Testis (tissue), 2 donors: ENCODE data around the gene HOXB4.

Experiments
- POLR2A ChIP-seq: fragments of 450-650 bp; IDR thresholded peaks from one replicate; pipeline ENCODE4 v1.6.1; 2017; ENCODE audit warnings: antibody characterized with exemption, mild to moderate bottlenecking, moderate library complexity
- TF ChIP-seq, protein P1 (sequence below), 3 experiments: fragments of 450-650 bp in 2 of 3; fragments of 200-600 bp in 1 of 3; sonication (generic) in 1 of 3; IDR thresholded peaks; one replicate each; pipeline ENCODE4 v1.5.1; 2016 to 2019; ENCODE audit warnings: antibody characterized with exemption in 3 of 3, mild to moderate bottlenecking in 2 of 3, moderate library complexity in 1 of 3

DNA sequence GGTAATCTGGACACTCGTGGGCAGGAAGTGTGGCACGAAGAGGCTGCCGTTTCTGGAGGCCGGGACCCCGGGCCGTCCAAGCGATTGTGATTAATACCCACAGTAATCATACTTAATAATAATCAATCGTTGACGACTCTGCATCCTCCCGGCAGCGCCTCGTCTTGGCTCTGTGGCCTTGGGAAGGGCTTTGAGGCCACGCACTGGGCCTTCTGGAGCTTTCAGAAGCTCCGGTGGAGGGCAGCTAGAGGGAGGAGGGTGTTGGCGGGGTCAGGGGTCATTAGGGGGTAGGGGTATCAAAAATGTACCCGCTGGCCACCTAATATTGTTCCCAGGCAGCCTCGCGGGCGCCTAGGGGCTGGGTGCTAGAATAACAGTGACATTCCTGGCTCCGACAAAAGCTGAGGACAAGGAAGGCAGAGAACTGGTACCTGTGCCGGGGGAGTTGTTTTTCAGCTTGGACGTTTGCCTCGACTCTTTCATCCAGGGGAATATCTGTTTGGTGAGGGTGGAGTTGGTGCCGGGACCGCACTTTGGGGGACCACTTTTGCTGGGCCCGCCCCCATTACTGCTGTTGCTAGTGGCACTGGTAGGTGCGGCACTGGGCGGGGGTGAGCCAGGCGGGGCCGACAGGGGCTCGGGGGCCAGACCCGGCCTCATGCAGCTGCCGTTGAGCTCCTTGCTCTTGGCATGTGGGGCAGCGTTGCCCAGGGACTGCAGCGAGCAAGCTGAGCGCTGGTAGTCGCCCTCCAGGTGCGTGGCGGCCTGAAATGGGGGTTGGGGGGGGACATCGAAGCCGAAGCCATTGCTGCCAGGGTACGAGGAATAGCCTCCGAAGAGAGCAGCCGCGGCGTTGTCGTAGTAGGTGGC is 26.3 kb downstream of the HOXB4 start:
- TF ChIP-seq, protein P1, sequence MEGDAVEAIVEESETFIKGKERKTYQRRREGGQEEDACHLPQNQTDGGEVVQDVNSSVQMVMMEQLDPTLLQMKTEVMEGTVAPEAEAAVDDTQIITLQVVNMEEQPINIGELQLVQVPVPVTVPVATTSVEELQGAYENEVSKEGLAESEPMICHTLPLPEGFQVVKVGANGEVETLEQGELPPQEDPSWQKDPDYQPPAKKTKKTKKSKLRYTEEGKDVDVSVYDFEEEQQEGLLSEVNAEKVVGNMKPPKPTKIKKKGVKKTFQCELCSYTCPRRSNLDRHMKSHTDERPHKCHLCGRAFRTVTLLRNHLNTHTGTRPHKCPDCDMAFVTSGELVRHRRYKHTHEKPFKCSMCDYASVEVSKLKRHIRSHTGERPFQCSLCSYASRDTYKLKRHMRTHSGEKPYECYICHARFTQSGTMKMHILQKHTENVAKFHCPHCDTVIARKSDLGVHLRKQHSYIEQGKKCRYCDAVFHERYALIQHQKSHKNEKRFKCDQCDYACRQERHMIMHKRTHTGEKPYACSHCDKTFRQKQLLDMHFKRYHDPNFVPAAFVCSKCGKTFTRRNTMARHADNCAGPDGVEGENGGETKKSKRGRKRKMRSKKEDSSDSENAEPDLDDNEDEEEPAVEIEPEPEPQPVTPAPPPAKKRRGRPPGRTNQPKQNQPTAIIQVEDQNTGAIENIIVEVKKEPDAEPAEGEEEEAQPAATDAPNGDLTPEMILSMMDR (IDR thresholded peaks at IDR 0.05), result no peak
- TF ChIP-seq POLR2A, result no peak
